GM21786 (cell line): Measurements from ENCODE around the gene CCR6.

Source experiments
- ATAC-seq: cut with Tn5 transposase; IDR thresholded peaks from one replicate; pipeline ENCODE4 v1.9.1; 2021; ENCODE audit not compliant: unreplicated experiment

Gene CCR6

GRCh38 chr6:167118839-167119238, 4.1 kb upstream of the CCR6 start:
- ATAC-seq = no peak

GRCh38 chr6:167119670-167120582, 3.0 kb upstream of the CCR6 start:
- no peak for ATAC-seq

- no peak for ATAC-seq
These were observed 2.4 kb upstream of the CCR6 start for GRCh38 chr6:167120583-167120903.

- ATAC-seq = no peak
These were observed 1.5 kb upstream of the CCR6 start for GRCh38 chr6:167121335-167121841.

- ATAC-seq = peak; percentile 34
These were observed 662 bp upstream of the CCR6 start for GRCh38 chr6:167122041-167122826.

GRCh38 chr6:167124753-167125152, 1.9 kb downstream of the CCR6 start:
- ATAC-seq = no peak

GRCh38 chr6:167125410-167125809, 2.5 kb downstream of the CCR6 start:
- ATAC-seq = no peak

GRCh38 chr6:167125855-167126349, 3.0 kb downstream of the CCR6 start:
- no peak for ATAC-seq

GRCh38 chr6:167127785-167128531, 5.1 kb downstream of the CCR6 start:
- no peak for ATAC-seq

GRCh38 chr6:167129159-167129558, 6.3 kb downstream of the CCR6 start:
- ATAC-seq = no peak

GRCh38 chr6:167129562-167129961, 6.7 kb downstream of the CCR6 start:
- no peak for ATAC-seq

- ATAC-seq = peak; percentile 57
These were observed 7.2 kb downstream of the CCR6 start for GRCh38 chr6:167130008-167130677.

GRCh38 chr6:167130712-167131684, 8.1 kb downstream of the CCR6 start:
- ATAC-seq = no peak

GRCh38 chr6:167134448-167135328, 11.8 kb downstream of the CCR6 start:
- no peak for ATAC-seq

- no peak for ATAC-seq
These were observed 13.5 kb downstream of the CCR6 start for GRCh38 chr6:167136376-167136775.

- ATAC-seq = no peak
These were observed 14.2 kb downstream of the CCR6 start for GRCh38 chr6:167137081-167137480.

GRCh38 chr6:167137881-167138280, 15.0 kb downstream of the CCR6 start:
- ATAC-seq = no peak

- no peak for ATAC-seq
These were observed 16.9 kb downstream of the CCR6 start for GRCh38 chr6:167139761-167140160.
